GM18951 (cell line): ENCODE measurements around the gene LIPE.
"Not testable (repeated sequence)": the region's sequence is repeated elsewhere in the genome, so short reads cannot be mapped to it uniquely, and the experiment has no call there.

Experiments used
- POLR2A ChIP-seq: IDR thresholded peaks from 4 replicates; pipeline ENCODE4 v1.6.1; 2011; ENCODE audit warnings: mild to moderate bottlenecking; ENCODE audit not compliant: insufficient read length, insufficient read depth; ENCODE audit errors: extremely low read depth
- in situ Hi-C: fragments of 300-500 bp; cut with MboI; formaldehyde crosslinking; loops from one replicate; pipeline ENCODE4 v1.12.0; 2022; ENCODE audit warnings: low sequenced_read_pairs, mixed read lengths, inconsistent platforms; ENCODE audit not compliant: unreplicated experiment

LIPE gene

GRCh38 chr19:42465827-42466280, 38.7 kb upstream of the LIPE start:
- TF ChIP-seq POLR2A, result peak; percentile 35

GRCh38 chr19:42461700-42462324, 34.6 kb upstream of the LIPE start:
- in situ Hi-C loops, result no loop called here
- TF ChIP-seq POLR2A, result no peak

More at GRCh38 chr19:42465827-42466280, 38.7 kb upstream of the LIPE start:
- in situ Hi-C loops, result no loop called here

GRCh38 chr19:42461231-42461630, 34.0 kb upstream of the LIPE start:
- in situ Hi-C loops, result not testable (repeated sequence)

- in situ Hi-C loops, result no loop called here
- no peak for TF ChIP-seq POLR2A
Measured at GRCh38 chr19:42459926-42460325, 32.7 kb upstream of the LIPE start.

- in situ Hi-C loops, result no loop called here
- TF ChIP-seq POLR2A, result no peak
Measured at GRCh38 chr19:42455621-42456081, 28.5 kb upstream of the LIPE start.

GRCh38 chr19:42455086-42455485, 27.9 kb upstream of the LIPE start:
- in situ Hi-C loops, result no loop called here
- TF ChIP-seq POLR2A, result no peak

- in situ Hi-C loops, result loop anchor here (5.0 kb wide), 1 partner anchor 80 kb away; no protein-coding TSS in a partner anchor
- no peak for TF ChIP-seq POLR2A
Measured at GRCh38 chr19:42452590-42452989, 25.4 kb upstream of the LIPE start.

- TF ChIP-seq POLR2A, result no peak
- in situ Hi-C loops, result loop anchor here (5.0 kb wide), 1 partner anchor 82 kb away; no protein-coding TSS in a partner anchor
Measured at GRCh38 chr19:42450314-42450934, 23.2 kb upstream of the LIPE start.

- in situ Hi-C loops, result not testable (repeated sequence)
Measured at GRCh38 chr19:42448306-42448705, 21.1 kb upstream of the LIPE start.

- TF ChIP-seq POLR2A, result no peak
Measured at GRCh38 chr19:42445948-42446347, 18.8 kb upstream of the LIPE start.

GRCh38 chr19:42443944-42444398, 16.8 kb upstream of the LIPE start:
- TF ChIP-seq POLR2A, result no peak
- in situ Hi-C loops, result no loop called here

More at GRCh38 chr19:42445948-42446347, 18.8 kb upstream of the LIPE start:
- in situ Hi-C loops, result no loop called here

GRCh38 chr19:42442833-42443232, 15.6 kb upstream of the LIPE start, which contains the start of gene CXCL17:
CXCL17 (minus strand) TSS chr19:42442946; CDS start chr19:42442832, 114 bp downstream.
- in situ Hi-C loops, result no loop called here
- no peak for TF ChIP-seq POLR2A

GRCh38 chr19:42441049-42441445, 13.9 kb upstream of the LIPE start:
- no peak for TF ChIP-seq POLR2A
- in situ Hi-C loops, result no loop called here
